ENCODE data around the gene NOX5.
"Not testable (repeated sequence)": the region's sequence is repeated elsewhere in the genome, so short reads cannot be mapped to it uniquely, and the experiment has no call there.

NOX5 gene

GRCh38 chr15:69060041-69060481, 45.6 kb downstream of the NOX5 start:
- DNase-seq: no peak

GRCh38 chr15:69060744-69061143, 46.2 kb downstream of the NOX5 start:
- DNase-seq: no peak

GRCh38 chr15:69061414-69061842, 46.9 kb downstream of the NOX5 start:
- DNase-seq: no peak

GRCh38 chr15:69064649-69065048, 50.2 kb downstream of the NOX5 start:
- DNase-seq: no peak

- DNase-seq: no peak
Observed at GRCh38 chr15:69066007-69066995, 51.8 kb downstream of the NOX5 start.

- DNase-seq: no peak
Observed at GRCh38 chr15:69067296-69067695, 52.8 kb downstream of the NOX5 start.

- no peak for DNase-seq
Observed at GRCh38 chr15:69068157-69068556, 53.7 kb downstream of the NOX5 start.

GRCh38 chr15:69069290-69069689, 54.8 kb downstream of the NOX5 start:
- not testable (repeated sequence) for DNase-seq

GRCh38 chr15:69069996-69070395, 55.5 kb downstream of the NOX5 start:
- DNase-seq: no peak

GRCh38 chr15:69070396-69070795, 55.9 kb downstream of the NOX5 start:
- no peak for DNase-seq

GRCh38 chr15:69071260-69071659, 56.8 kb downstream of the NOX5 start:
- no peak for DNase-seq

GRCh38 chr15:69072906-69073305, 58.4 kb downstream of the NOX5 start:
- DNase-seq: no peak

- no peak for DNase-seq
Observed at GRCh38 chr15:69074001-69074842, 59.7 kb downstream of the NOX5 start.

GRCh38 chr15:69074843-69075224, 60.3 kb downstream of the NOX5 start:
- no peak for DNase-seq

GRCh38 chr15:69075440-69075839, 60.9 kb downstream of the NOX5 start:
- no peak for DNase-seq

- DNase-seq: no peak
Observed at GRCh38 chr15:69076756-69077155, 62.3 kb downstream of the NOX5 start.

GRCh38 chr15:69078638-69079037, 64.1 kb downstream of the NOX5 start:
- no peak for DNase-seq

GRCh38 chr15:69080295-69081248, 66.1 kb downstream of the NOX5 start:
- DNase-seq: no peak

- no peak for DNase-seq
Observed at GRCh38 chr15:69081310-69082004, 67.0 kb downstream of the NOX5 start.

- DNase-seq: no peak
Observed at GRCh38 chr15:69082021-69082502, 67.6 kb downstream of the NOX5 start.

GRCh38 chr15:69082554-69082953, 68.1 kb downstream of the NOX5 start:
- DNase-seq: no peak

Measured in activated CD4-positive, CD25-positive, alpha-beta regulatory T cell (primary cell).